Measurements from ENCODE around the gene ESYT1.

Gene ESYT1

DNA sequence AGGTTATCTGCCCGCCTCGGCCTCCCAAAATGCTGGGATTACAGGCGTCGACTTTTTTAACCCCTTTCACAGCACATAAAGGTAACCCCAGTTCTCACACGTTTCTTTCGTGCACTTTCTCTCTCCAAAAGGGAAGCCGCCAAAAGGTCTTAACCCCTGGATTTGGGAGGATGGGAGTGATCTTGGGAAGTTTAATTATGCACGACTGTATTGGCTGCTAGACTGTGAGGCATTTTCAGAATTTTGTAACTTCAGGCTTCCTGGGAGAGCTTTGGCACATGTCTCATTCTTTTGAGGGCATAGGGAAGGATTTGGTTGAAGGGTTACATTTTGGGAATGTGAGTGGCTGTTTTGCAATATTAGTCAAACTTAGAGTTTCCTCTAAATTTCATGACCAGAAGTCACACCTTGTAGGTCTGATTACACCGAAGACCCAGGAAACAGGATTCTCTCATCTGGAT is 62.7 kb downstream of the ESYT1 start:
- peaks cover 19% of the 10 kb centered on the region for H3K36me3 ChIP-seq (ENCODE audit: control insufficient read depth, insufficient read depth, low read length)
- H3K9me3 ChIP-seq (ENCODE audit: control insufficient read depth, low read length) = peaks cover 4% of the 10 kb centered on the region
- peaks cover 10% of the 10 kb centered on the region for H3K4me1 ChIP-seq (ENCODE audit: control insufficient read depth, insufficient read depth, low read length, poor library complexity, severe bottlenecking)
- H3K4me3 ChIP-seq (ENCODE audit: extremely low read depth, insufficient read depth, low read length, poor library complexity, severe bottlenecking) = peak overlapping the region; percentile 89
- WGBS, 2 experiments (ENCODE audit: insufficient coverage in 2 of 2) = 41 to 52% methylated on average over 5 to 7 of the region's 9 CpGs
- peak overlapping the region; percentile 4 for H3K27ac ChIP-seq (ENCODE audit: low read depth, low read length, severe bottlenecking)

DNA sequence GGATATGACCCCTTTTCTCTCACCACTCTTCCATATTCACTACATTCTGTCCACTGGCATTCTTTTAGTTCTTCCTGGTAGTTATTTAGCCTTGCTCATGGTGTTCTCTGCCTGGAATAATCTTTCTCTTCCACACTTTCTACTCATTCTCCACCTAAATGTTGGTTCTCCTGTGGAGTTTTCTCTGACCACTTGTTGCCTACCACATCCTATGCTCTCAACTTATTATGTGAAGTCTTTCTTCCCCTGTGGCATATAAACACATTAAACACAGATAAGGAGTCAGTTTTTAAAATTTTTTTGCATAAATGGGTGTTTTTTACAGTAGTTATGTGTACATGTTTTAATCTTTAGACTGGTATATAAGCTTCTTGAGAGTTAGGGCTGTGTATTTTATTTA is 64.5 kb downstream of the ESYT1 start:
- peaks cover 4% of the 10 kb centered on the region for H3K9me3 ChIP-seq (ENCODE audit: control insufficient read depth, low read length)
- no peak overlapping the region for H3K4me3 ChIP-seq (ENCODE audit: extremely low read depth, insufficient read depth, low read length, poor library complexity, severe bottlenecking)
- H3K27ac ChIP-seq (ENCODE audit: low read depth, low read length, severe bottlenecking) = no peak overlapping the region
- peaks cover 5% of the 10 kb centered on the region for H3K36me3 ChIP-seq (ENCODE audit: control insufficient read depth, insufficient read depth, low read length)
- H3K4me1 ChIP-seq (ENCODE audit: control insufficient read depth, insufficient read depth, low read length, poor library complexity, severe bottlenecking) = peaks cover 7% of the 10 kb centered on the region

DNA sequence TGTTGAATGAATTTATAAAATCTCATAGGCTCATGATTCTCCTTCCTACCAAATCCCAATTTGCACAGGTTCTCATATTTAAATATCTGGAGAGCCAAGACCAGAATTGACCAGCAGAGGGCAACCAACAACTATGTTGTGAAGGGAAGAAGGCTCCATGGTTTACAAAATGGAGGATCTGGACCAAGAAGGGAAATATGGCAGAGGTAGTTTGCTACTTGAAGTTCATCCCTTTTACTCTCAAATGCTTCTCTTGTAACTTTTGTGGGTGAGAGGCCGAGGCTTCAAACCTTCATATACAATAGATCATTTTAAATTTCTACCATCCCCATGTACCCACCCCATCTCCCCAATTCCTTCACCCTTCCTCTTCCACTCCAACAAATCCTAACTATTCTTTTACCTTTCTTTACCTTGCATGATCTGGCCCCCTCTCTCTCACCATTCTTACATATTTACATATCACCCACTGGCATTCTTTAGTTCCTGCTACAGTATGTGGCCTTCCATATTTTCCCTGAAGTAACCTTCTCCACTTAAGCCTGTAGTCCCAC is 65.0 kb downstream of the ESYT1 start:
- Histone ChIP-seq H3K4me1 (ENCODE audit: control insufficient read depth, insufficient read depth, low read length, poor library complexity, severe bottlenecking) (peaks cover 4% of the 10 kb centered on the region), H3K36me3 (ENCODE audit: control insufficient read depth, insufficient read depth, low read length) (peaks cover under 1% of the 10 kb centered on the region), H3K27ac (ENCODE audit: low read depth, low read length, severe bottlenecking) (no peak overlapping the region), H3K9me3 (ENCODE audit: control insufficient read depth, low read length) (peaks cover 4% of the 10 kb centered on the region), H3K4me3 (ENCODE audit: extremely low read depth, insufficient read depth, low read length, poor library complexity, severe bottlenecking) (no peak overlapping the region)
- 25 to 67% methylated on average over 1 of the region's 1 CpG for WGBS, 2 experiments (ENCODE audit: insufficient coverage in 2 of 2)
